ENCODE measurements around the gene SRR. TPM values are rescaled to one million over a fixed set of nuclear protein-coding genes. Genes with fewer than 3 reads are reported as not detected.

SRR gene
- total and polyA plus RNA-seq, 4 donors: 2.9 to 10.3 (median 4.3) TPM

GRCh38 chr17:2351269-2351668, 47.5 kb downstream of the SRR start:
- Histone ChIP-seq H3K36me3 (ENCODE audit: control insufficient read depth in 4 of 4, insufficient read depth in 3 of 4, low read depth in 1 of 4, low read length in 3 of 4) (no peaks in the 10 kb centered on the region), H3K27me3 (ENCODE audit: control insufficient read depth in 4 of 4, insufficient read depth in 4 of 4, low read length in 3 of 4) (no peaks in the 10 kb centered on the region), H3K27ac (ENCODE audit: low read depth in 1 of 2, low read length in 2 of 2) (no peak overlapping the region), H3K4me3 (ENCODE audit: low read depth in 1 of 3, low read length in 3 of 3) (no peak overlapping the region), H3K9me3 (ENCODE audit: control insufficient read depth in 4 of 4, low read length in 3 of 4) (no peaks in the 10 kb centered on the region), H3K9ac (ENCODE audit: low read depth in 1 of 2, low read length in 2 of 2) (no peak overlapping the region), H3K4me1 (ENCODE audit: control insufficient read depth in 4 of 4, insufficient read depth in 4 of 4, low read length in 3 of 4) (peaks cover 3 to 13% (median 8%) of the 10 kb centered on the region in 4 donors)
- DNase-seq (ENCODE audit: low spot score): no peak
- no peak for TF ChIP-seq ATF3 (IDR thresholded peaks at IDR 0.05)
- TF ChIP-seq CTCF (IDR thresholded peaks at IDR 0.05; ENCODE audit: low read depth, low read length, missing input control): no peak
- no peak for TF ChIP-seq HNF4A (conservative IDR thresholded peaks at IDR 0.05)
- TF ChIP-seq HNF4G (IDR thresholded peaks at IDR 0.05): no peak
- TF ChIP-seq RXRA (IDR thresholded peaks at IDR 0.05): no peak
- TF ChIP-seq GABPA (IDR thresholded peaks at IDR 0.05 in 1 of 2, conservative IDR thresholded peaks at IDR 0.05 in 1 of 2): no peak
- no peak for TF ChIP-seq SP1 (IDR thresholded peaks at IDR 0.05)
- no peak for TF ChIP-seq NR2F2 (IDR thresholded peaks at IDR 0.05)
- TF ChIP-seq REST (IDR thresholded peaks at IDR 0.05): no peak
- no peak for TF ChIP-seq MAX (IDR thresholded peaks at IDR 0.05)
- TF ChIP-seq EGR1 (IDR thresholded peaks at IDR 0.05; ENCODE audit: low read depth in 2 of 2): no peak
- TF ChIP-seq ZBTB33 (IDR thresholded peaks at IDR 0.05): no peak
- TF ChIP-seq TAF1 (conservative IDR thresholded peaks at IDR 0.05): no peak
- no peak for TF ChIP-seq FOXA1 (IDR thresholded peaks at IDR 0.05)
- no peak for TF ChIP-seq RAD21 (IDR thresholded peaks at IDR 0.05)
- no peak for TF ChIP-seq YY1 (IDR thresholded peaks at IDR 0.05)
- TF ChIP-seq FOXA2 (IDR thresholded peaks at IDR 0.05): no peak
- TF ChIP-seq JUND (IDR thresholded peaks at IDR 0.05): no peak
- WGBS: 96% methylated on average over 6 of the region's 6 CpGs
